ENCODE results near the gene MYOZ1.
"Not testable (repeated sequence)": the region's sequence is repeated elsewhere in the genome, so short reads cannot be mapped to it uniquely, and the experiment has no call there.

Gene MYOZ1

GRCh38 chr10:73641328-73642060, at the start of gene MYOZ1:
Gene MYOZ1, minus strand, starts transcription at chr10:73641474. Its CDS starts 1,457 bp downstream, at chr10:73640017.
- peak; percentile 82 for DNase-seq (ENCODE audit: low read depth)

- DNase-seq (ENCODE audit: low read depth): not testable (repeated sequence)
Measured at GRCh38 chr10:73690755-73691154, 49.5 kb upstream of the MYOZ1 start.

GRCh38 chr10:73689596-73689995, 48.3 kb upstream of the MYOZ1 start:
- DNase-seq (ENCODE audit: low read depth): not testable (repeated sequence)

- not testable (repeated sequence) for DNase-seq (ENCODE audit: low read depth)
Measured at GRCh38 chr10:73687641-73688040, 46.4 kb upstream of the MYOZ1 start.

GRCh38 chr10:73674546-73674945, 33.3 kb upstream of the MYOZ1 start:
- not testable (repeated sequence) for DNase-seq (ENCODE audit: low read depth)

GRCh38 chr10:73668378-73668777, 27.1 kb upstream of the MYOZ1 start:
- DNase-seq (ENCODE audit: low read depth): not testable (repeated sequence)

GRCh38 chr10:73666153-73666809, 25.0 kb upstream of the MYOZ1 start:
- DNase-seq (ENCODE audit: low read depth): peak; percentile 85

- not testable (repeated sequence) for DNase-seq (ENCODE audit: low read depth)
Measured at GRCh38 chr10:73665581-73665980, 24.3 kb upstream of the MYOZ1 start.

- DNase-seq (ENCODE audit: low read depth): not testable (repeated sequence)
Measured at GRCh38 chr10:73664156-73665040, 23.1 kb upstream of the MYOZ1 start.

- DNase-seq (ENCODE audit: low read depth): not testable (repeated sequence)
Measured at GRCh38 chr10:73663621-73664020, 22.3 kb upstream of the MYOZ1 start.

- not testable (repeated sequence) for DNase-seq (ENCODE audit: low read depth)
Measured at GRCh38 chr10:73662705-73663104, 21.4 kb upstream of the MYOZ1 start.

GRCh38 chr10:73655990-73656298, 14.7 kb upstream of the MYOZ1 start, which contains the start of gene SYNPO2L:
Gene SYNPO2L, minus strand, starts transcription at chr10:73656029. Its CDS starts 107 bp downstream, at chr10:73655922.
- no peak for DNase-seq (ENCODE audit: low read depth)

- no peak for DNase-seq (ENCODE audit: low read depth)
Measured at GRCh38 chr10:73655257-73655989, 14.1 kb upstream of the MYOZ1 start.

GRCh38 chr10:73653701-73654100, 12.4 kb upstream of the MYOZ1 start:
- peak; percentile 41 for DNase-seq (ENCODE audit: low read depth)

GRCh38 chr10:73653195-73653594, 11.9 kb upstream of the MYOZ1 start:
- DNase-seq (ENCODE audit: low read depth): no peak

- DNase-seq (ENCODE audit: low read depth): peak; percentile 89
Measured at GRCh38 chr10:73650537-73651331, 9.5 kb upstream of the MYOZ1 start.

- DNase-seq (ENCODE audit: low read depth): peak; percentile 82
Measured at GRCh38 chr10:73649876-73650536, 8.7 kb upstream of the MYOZ1 start.

GRCh38 chr10:73648975-73649829, 7.9 kb upstream of the MYOZ1 start:
- DNase-seq (ENCODE audit: low read depth): peak; percentile 70

- DNase-seq (ENCODE audit: low read depth): no peak
Measured at GRCh38 chr10:73647875-73648651, 6.8 kb upstream of the MYOZ1 start.
